IMR-90 (cell line): Measurements from ENCODE around the gene CA11. TPM values are rescaled to one million over a fixed set of nuclear protein-coding genes. Genes with fewer than 3 reads are reported as not detected.

Experiments used
- ATAC-seq: fragments of 200-7000 bp; cut with Tn5 transposase; 2 replicates; pipeline ENCODE4 v1.9.1; 2020; ENCODE audit warnings: low read depth, mild to moderate bottlenecking, moderate library complexity
- BruUV-seq: library from RNA; stranded (reverse); fragments of 400-500 nt; replicated peaks from 2 replicates; lab custom pipeline; 2021; lab: Mats Ljungman, UMichigan
- CTCF ChIA-PET: fragments of 300-600 bp; formaldehyde crosslinking; extraction: SDS; loops from one replicate; lab custom pipeline; 2021; ENCODE audit warnings: antibody characterized with exemption; lab: Yijun Ruan, JAX
- POLR2A ChIA-PET: fragments of 300-600 bp; sonication (Branson Sonifier 250); formaldehyde crosslinking; loops from one replicate; lab custom pipeline; 2022; ENCODE audit warnings: antibody characterized with exemption; ENCODE audit not compliant: unreplicated experiment; lab: Charles Lee
- DNase-seq: peaks from one replicate; pipeline ENCODE4 v3.0.0; 2013
- H2AFZ ChIP-seq: replicated peaks from 2 replicates; pipeline ENCODE3; 2013; ENCODE audit warnings: low read length, mild to moderate bottlenecking; ENCODE audit not compliant: poor library complexity
- H2AK5ac ChIP-seq: 2 replicates; pipeline ENCODE4 v1.6.1; 2013; ENCODE audit warnings: low read depth, low read length, inconsistent platforms
- H2AK9ac ChIP-seq: replicated peaks from 2 replicates; pipeline ENCODE3; 2013; ENCODE audit warnings: mild to moderate bottlenecking, low read depth, low read length, moderate library complexity; ENCODE audit not compliant: poor library complexity
- H2BK120ac ChIP-seq: 2 replicates; pipeline ENCODE4 v1.6.1; 2013; ENCODE audit warnings: low read depth, low read length, inconsistent platforms
- H2BK15ac ChIP-seq: 3 replicates; pipeline ENCODE4 v1.6.1; 2013; ENCODE audit warnings: low read depth, low read length, inconsistent platforms
- H2BK20ac ChIP-seq: 2 replicates; pipeline ENCODE4 v1.6.1; 2013; ENCODE audit warnings: low read depth, mild to moderate bottlenecking, inconsistent platforms, low read length, moderate library complexity
- H2BK5ac ChIP-seq: 2 replicates; pipeline ENCODE4 v1.6.1; 2013; ENCODE audit warnings: mild to moderate bottlenecking, low read depth, low read length, inconsistent platforms; ENCODE audit not compliant: poor library complexity, severe bottlenecking
- H3K14ac ChIP-seq: replicated peaks from 2 replicates; pipeline ENCODE4 v1.6.1; 2013; ENCODE audit warnings: low read depth, low read length, inconsistent platforms
- H3K18ac ChIP-seq: 2 replicates; pipeline ENCODE4 v1.6.1; 2013; ENCODE audit warnings: low read depth, low read length, control low read depth
- H3K23ac ChIP-seq: 2 replicates; pipeline ENCODE4 v1.6.1; 2013; ENCODE audit warnings: low read depth, low read length, inconsistent platforms
- H3K27ac ChIP-seq: 2 replicates; pipeline ENCODE4 v1.5.1; 2013; ENCODE audit warnings: mild to moderate bottlenecking, control low read depth, low read length; ENCODE audit not compliant: insufficient read depth
- H3K27me3 ChIP-seq: 2 replicates; pipeline ENCODE4 v1.6.1; 2013; ENCODE audit warnings: low read length; ENCODE audit not compliant: control insufficient read depth, insufficient read depth
- H3K36me3 ChIP-seq: 2 replicates; pipeline ENCODE4 v1.6.1; 2013; ENCODE audit warnings: low read length, mixed read lengths; ENCODE audit not compliant: control insufficient read depth, insufficient read depth
- H3K4ac ChIP-seq: 2 replicates; pipeline ENCODE4 v1.6.1; 2013; ENCODE audit warnings: low read depth, low read length, inconsistent platforms
- H3K4me1 ChIP-seq: 2 replicates; pipeline ENCODE4 v1.6.1; 2013; ENCODE audit warnings: low read length, mixed read lengths; ENCODE audit not compliant: control insufficient read depth, insufficient read depth
- H3K4me2 ChIP-seq: 2 replicates; pipeline ENCODE4 v1.6.1; 2013; ENCODE audit warnings: low read depth, mild to moderate bottlenecking, control low read depth, low read length, moderate library complexity
- H3K4me3 ChIP-seq: 2 replicates; pipeline ENCODE4 v1.5.1; 2013; ENCODE audit warnings: low read depth, mild to moderate bottlenecking, control low read depth, low read length, moderate library complexity; ENCODE audit not compliant: insufficient read depth
- H3K56ac ChIP-seq: 2 replicates; pipeline ENCODE4 v1.6.1; 2013; ENCODE audit warnings: low read length, inconsistent platforms; ENCODE audit not compliant: insufficient read depth; ENCODE audit errors: extremely low read depth
- H3K79me1 ChIP-seq, 2 experiments: 2 replicates each; pipeline ENCODE4 v1.6.1; 2013; ENCODE audit warnings: low read length in 2 of 2, inconsistent platforms in 1 of 2, low read depth in 1 of 2
- H3K9ac ChIP-seq: 2 replicates; pipeline ENCODE4 v1.6.1; 2013; ENCODE audit warnings: low read depth, low read length, control low read depth
- H3K9me1 ChIP-seq: 2 replicates; pipeline ENCODE4 v1.6.1; 2013; ENCODE audit warnings: low read length, inconsistent platforms; ENCODE audit not compliant: insufficient read depth
- H3K9me3 ChIP-seq: 2 replicates; pipeline ENCODE4 v1.6.1; 2013; ENCODE audit warnings: low read length; ENCODE audit not compliant: control insufficient read depth, insufficient read depth
- H4K20me1 ChIP-seq: 2 replicates; pipeline ENCODE4 v1.6.1; 2013; ENCODE audit warnings: low read length, inconsistent platforms; ENCODE audit not compliant: insufficient read depth
- H4K5ac ChIP-seq: 2 replicates; pipeline ENCODE4 v1.6.1; 2013; ENCODE audit warnings: mild to moderate bottlenecking, low read depth, low read length, control low read depth
- H4K8ac ChIP-seq, 2 experiments: 2 replicates each; pipeline ENCODE4 v1.6.1; 2013; ENCODE audit warnings: low read depth in 2 of 2, low read length in 2 of 2, control low read depth in 1 of 2, inconsistent platforms in 1 of 2
- H4K91ac ChIP-seq: 2 replicates; pipeline ENCODE4 v1.6.1; 2013; ENCODE audit warnings: low read depth, low read length, inconsistent platforms; ENCODE audit not compliant: insufficient read depth
- BHLHE40 ChIP-seq: fragments of 150-350 bp; IDR thresholded peaks from 2 replicates; pipeline ENCODE4 v1.6.1; 2016; ENCODE audit warnings: mild to moderate bottlenecking, low read depth, low read length
- CTCF ChIP-seq: conservative IDR thresholded peaks from 2 replicates; pipeline ENCODE4 v1.5.1; 2012; ENCODE audit warnings: mild to moderate bottlenecking, low read depth, low read length, improper control_type of control experiment
- MXI1 ChIP-seq: IDR thresholded peaks from 2 replicates; pipeline ENCODE4 v1.6.1; 2012; ENCODE audit warnings: low read depth, mild to moderate bottlenecking, low read length, moderate library complexity, borderline replicate concordance
- NFE2L2 ChIP-seq: fragments of 150-350 bp; IDR thresholded peaks from 2 replicates; pipeline ENCODE4 v1.6.1; 2016; ENCODE audit warnings: low read depth, mild to moderate bottlenecking, low read length
- POLR2A ChIP-seq: IDR thresholded peaks from 2 replicates; pipeline ENCODE4 v1.6.1; 2012; ENCODE audit warnings: mild to moderate bottlenecking, low read depth, low read length
- RAD21 ChIP-seq: IDR thresholded peaks from 2 replicates; pipeline ENCODE4 v1.6.1; 2012; ENCODE audit warnings: low read length, improper control_type of control experiment
- RCOR1 ChIP-seq: IDR thresholded peaks from 2 replicates; pipeline ENCODE4 v1.6.1; 2012; ENCODE audit warnings: mild to moderate bottlenecking, low read length, improper control_type of control experiment; ENCODE audit not compliant: insufficient replicate concordance
- SMC3 ChIP-seq: fragments of 150-350 bp; IDR thresholded peaks from 2 replicates; pipeline ENCODE4 v1.6.1; 2016; ENCODE audit warnings: low read depth, mild to moderate bottlenecking, antibody characterized with exemption, low read length, moderate library complexity
- WGBS, 2 experiments: methylation state at CpG; one replicate each; pipeline versions ENCODE4 v1.1.5 to v1.1.7; 2013; ENCODE audit warnings: missing lambda C conversion rate in 2 of 2; ENCODE audit not compliant: insufficient read length in 1 of 2; ENCODE audit errors: extremely low coverage in 2 of 2; 5-methylcytosine and 5-hydroxymethylcytosine counted together
- dilution Hi-C: fragments of 300-500 bp; cut with HindIII; formaldehyde crosslinking; loops from one replicate; pipeline ENCODE4 v1.14.3; 2018; ENCODE audit warnings: low sequenced_read_pairs; ENCODE audit not compliant: unreplicated experiment
- in situ Hi-C: fragments of 300-500 bp; cut with MboI; formaldehyde crosslinking; loops from 3 replicates; pipeline ENCODE4 v1.14.3; 2019; ENCODE audit warnings: low sequenced_read_pairs, inconsistent platforms, mixed read lengths
- intact Hi-C: fragments of 100-400 bp; cut with micrococcal nuclease; formaldehyde crosslinking; loops from 2 replicates; pipeline ENCODE4 v1.10.0; 2022
- polyA plus RNA-seq, 3 experiments: library from polyadenylated mRNA; depleted of rRNA; stranded (reverse); fragments of >200 nt; gene quantifications; 2 replicates each; pipeline ENCODE4 v1.2.3, GENCODE V29; 2012; ENCODE audit warnings: low replicate concordance in 1 of 3
- total RNA-seq: library from RNA; depleted of rRNA; stranded (reverse); fragments of >200 nt; gene quantifications from 2 replicates; pipeline ENCODE4 v1.2.3, GENCODE V29; 2012

The CA11 gene
- total and polyA plus RNA-seq, 2 of the 4 experiments (the other 2 are of a cell fraction), result 1.3 to 2.9 TPM

- Histone ChIP-seq H4K5ac (peak overlapping the region; percentile 24; the same call in 1 of the 2 replicates), H3K56ac (no peak overlapping the region), H3K4ac (peak overlapping the region; percentile 46; the same call in 1 of the 2 replicates), H2BK5ac (no peak overlapping the region), H3K27ac (no peak overlapping the region), H4K8ac (peak overlapping the region; percentile 43 to 81), H3K79me1 (no peaks in the 10 kb centered on the region), H3K9me1 (no peaks in the 10 kb centered on the region), H3K4me3 (no peak overlapping the region), H2BK120ac (peak overlapping the region; percentile 31), H4K91ac (no peak overlapping the region; the same call in 1 of the 2 replicates), H3K18ac (no peak overlapping the region; the same call in 1 of the 2 replicates), H2AFZ (peak overlapping the region; percentile 87), H3K23ac (peak overlapping the region; percentile 51; the same call in 1 of the 2 replicates), H3K9me3 (no peaks in the 10 kb centered on the region), H2AK9ac (peak overlapping the region; percentile 66), H3K9ac (no peak overlapping the region), H3K36me3 (no peaks in the 10 kb centered on the region), H3K27me3 (peaks cover 9% of the 10 kb centered on the region; the same call in 1 of the 2 replicates), H3K14ac (no peak overlapping the region), H2BK20ac (peak overlapping the region; percentile 50; the same call in 1 of the 2 replicates), H4K20me1 (no peaks in the 10 kb centered on the region), H3K4me1 (no peaks in the 10 kb centered on the region), H2BK15ac (no peak overlapping the region; the same call in 2 of the 3 replicates), H2AK5ac (peak overlapping the region; percentile 69; the same call in 1 of the 2 replicates), H3K4me2 (no peak overlapping the region)
- ATAC-seq (peak; percentile 99), DNase-seq (peak; percentile 72)
- ChIA-PET POLR2A (no interaction called here), CTCF (interaction anchor here (0.8 kb wide), 1 partner anchor 41 kb away, joined by 3 read pairs; no protein-coding TSS in a partner anchor)
- dilution Hi-C loops, result no loop called here
- in situ Hi-C loops, result no loop called here
- no TSS peak for BruUV-seq
- TF ChIP-seq NFE2L2 (no peak), RCOR1 (peak; percentile 24), BHLHE40 (peak; percentile 8; the same call in 1 of the 2 replicates), SMC3 (peak; percentile 81), POLR2A (no peak), CTCF (peak; percentile 83), MXI1 (no peak), RAD21 (peak; percentile 76)
- WGBS, 2 experiments, result 22% methylated on average over 16 of the region's 28 CpGs; no CpG with 5 or more reads in 1 of the 2 experiments
- intact Hi-C loops, result loop anchor here (2.0 to 5.0 kb wide), 2 partner anchors 40 to 107 kb away; no protein-coding TSS in a partner anchor
These were observed 29.2 kb upstream of the CA11 start for GRCh38 chr19:48674921-48675824.
